ENCODE measurements around the gene CCR6. TPM values are rescaled to one million over a fixed set of nuclear protein-coding genes. Genes with fewer than 3 reads are reported as not detected.

Gene CCR6
- total RNA-seq, 4 donors from 2014 or later, result not detected

- no peak for DNase-seq (ENCODE audit: low spot score in 2 of 2)
- 72 to 75% methylated on average over 6 of the region's 6 CpGs for WGBS, 2 donors
Measured at GRCh38 chr6:167129159-167129558, 6.3 kb downstream of the CCR6 start.

GRCh38 chr6:167129562-167129961, 6.7 kb downstream of the CCR6 start:
- Histone ChIP-seq H3K4me1 (no peaks in the 10 kb centered on the region), H3K36me3 (no peaks in the 10 kb centered on the region), H3K27me3 (no peaks in the 10 kb centered on the region), H3K4me3 (no peak overlapping the region), H3K9me3 (no peaks in the 10 kb centered on the region), H3K27ac (peak overlapping the region in 1 of 4 donors; percentile 19)
- no peak for DNase-seq (ENCODE audit: low spot score in 2 of 2)
- no peak for TF ChIP-seq CTCF (IDR thresholded peaks at IDR 0.05)
- TF ChIP-seq EP300 (IDR thresholded peaks at IDR 0.05), result no peak
- no peak for TF ChIP-seq POLR2A (IDR thresholded peaks at IDR 0.05)
- 76 to 83% methylated on average over 4 of the region's 4 CpGs for WGBS, 2 donors

More at GRCh38 chr6:167129159-167129558, 6.3 kb downstream of the CCR6 start:
- TF ChIP-seq POLR2A (IDR thresholded peaks at IDR 0.05), result no peak
- TF ChIP-seq EP300 (IDR thresholded peaks at IDR 0.05), result no peak
- no peak for TF ChIP-seq CTCF (IDR thresholded peaks at IDR 0.05)
- H3K27ac ChIP-seq, result peak overlapping the region in 1 of 4 donors; percentile 19
- no peak overlapping the region for H3K4me3 ChIP-seq
- no peaks in the 10 kb centered on the region for H3K36me3 ChIP-seq
- H3K27me3 ChIP-seq, result no peaks in the 10 kb centered on the region
- no peaks in the 10 kb centered on the region for H3K9me3 ChIP-seq
- H3K4me1 ChIP-seq, result no peaks in the 10 kb centered on the region

GRCh38 chr6:167130008-167130677, 7.2 kb downstream of the CCR6 start:
- Histone ChIP-seq H3K4me3 (no peak overlapping the region), H3K9me3 (no peaks in the 10 kb centered on the region), H3K4me1 (no peaks in the 10 kb centered on the region), H3K27ac (peak overlapping the region in 1 of 4 donors; percentile 40), H3K36me3 (no peaks in the 10 kb centered on the region), H3K27me3 (no peaks in the 10 kb centered on the region)
- 78 to 86% methylated on average over 6 of the region's 6 CpGs for WGBS, 2 donors
- TF ChIP-seq EP300 (IDR thresholded peaks at IDR 0.05), result no peak
- TF ChIP-seq CTCF (IDR thresholded peaks at IDR 0.05), result no peak
- no peak for TF ChIP-seq POLR2A (IDR thresholded peaks at IDR 0.05)
- DNase-seq (ENCODE audit: low spot score in 2 of 2), result no peak

GRCh38 chr6:167130712-167131684, 8.1 kb downstream of the CCR6 start:
- Histone ChIP-seq H3K27ac (peak overlapping the region in 1 of 4 donors; percentile 40), H3K9me3 (no peaks in the 10 kb centered on the region), H3K36me3 (no peaks in the 10 kb centered on the region), H3K4me1 (no peaks in the 10 kb centered on the region), H3K27me3 (no peaks in the 10 kb centered on the region), H3K4me3 (no peak overlapping the region)
- no peak for DNase-seq (ENCODE audit: low spot score in 2 of 2)
- WGBS, 2 donors, result 85 to 86% methylated on average over 33 of the region's 33 CpGs
- no peak for TF ChIP-seq CTCF (IDR thresholded peaks at IDR 0.05)

All from tibial nerve (tissue), 4 donors.